ENCODE data around the gene ZFC3H1. TPM values are rescaled to one million over a fixed set of nuclear protein-coding genes. Genes with fewer than 3 reads are reported as not detected.
"Not testable (repeated sequence)": the region's sequence is repeated elsewhere in the genome, so short reads cannot be mapped to it uniquely, and the experiment has no call there.

Gene ZFC3H1
- polyA plus RNA-seq, 3 donors = 51.0 to 80.5 (median 73.7) TPM

DNA sequence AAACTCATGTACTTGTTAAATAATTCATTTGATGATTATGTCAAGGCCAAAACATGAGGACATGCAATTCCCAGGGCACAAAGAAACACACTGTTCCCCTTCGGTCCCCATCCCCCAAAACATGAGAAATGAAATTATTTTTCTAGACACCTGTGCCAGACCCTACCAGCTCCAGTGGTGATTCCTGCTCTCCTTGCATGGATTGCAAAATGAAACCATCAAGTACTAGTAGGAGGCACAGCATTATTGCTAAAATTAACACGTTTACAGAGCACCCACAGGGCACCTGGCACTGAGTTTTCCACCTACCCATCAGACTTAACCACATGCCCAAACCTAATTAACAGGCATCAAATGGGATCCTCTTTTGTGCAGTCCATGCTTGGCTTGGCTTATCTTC lies 76.6 kb downstream of the ZFC3H1 start:
- DNase-seq = no peak

DNA sequence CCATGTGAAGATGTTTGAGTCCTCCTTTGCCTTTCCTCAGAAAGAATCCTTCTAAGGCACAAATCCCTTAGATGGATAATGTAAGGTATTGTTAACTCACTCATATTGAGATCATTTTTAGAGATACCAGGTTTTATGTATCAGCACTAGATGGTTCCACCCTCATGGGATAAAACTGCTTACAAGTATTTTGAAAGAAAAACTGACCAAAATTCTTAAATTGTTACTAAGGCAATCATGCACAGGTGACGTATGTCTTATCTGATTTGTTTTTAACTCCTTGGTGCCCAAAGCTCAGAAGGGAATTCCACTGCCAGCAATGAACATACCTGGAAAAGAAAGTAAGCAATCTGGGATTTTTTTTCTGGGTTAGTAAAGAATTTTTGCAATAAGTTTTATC lies 78.4 kb downstream of the ZFC3H1 start:
- DNase-seq = no peak

DNA sequence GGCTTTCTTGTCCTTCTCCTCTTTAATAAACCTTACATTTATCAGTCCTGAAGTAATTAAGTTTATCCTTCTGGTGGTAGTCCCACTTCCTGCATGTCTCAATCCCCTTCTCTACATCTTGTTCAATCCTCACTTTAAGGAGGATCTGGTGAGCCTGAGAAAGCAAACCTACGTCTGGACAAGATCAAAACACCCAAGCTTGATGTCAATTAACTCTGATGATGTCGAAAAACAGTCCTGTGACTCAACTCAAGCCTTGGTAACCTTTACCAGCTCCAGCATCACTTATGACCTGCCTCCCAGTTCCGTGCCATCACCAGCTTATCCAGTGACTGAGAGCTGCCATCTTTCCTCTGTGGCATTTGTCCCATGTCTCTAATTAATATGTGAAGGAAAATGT lies 79.3 kb downstream of the ZFC3H1 start:
- no peak for DNase-seq

DNA sequence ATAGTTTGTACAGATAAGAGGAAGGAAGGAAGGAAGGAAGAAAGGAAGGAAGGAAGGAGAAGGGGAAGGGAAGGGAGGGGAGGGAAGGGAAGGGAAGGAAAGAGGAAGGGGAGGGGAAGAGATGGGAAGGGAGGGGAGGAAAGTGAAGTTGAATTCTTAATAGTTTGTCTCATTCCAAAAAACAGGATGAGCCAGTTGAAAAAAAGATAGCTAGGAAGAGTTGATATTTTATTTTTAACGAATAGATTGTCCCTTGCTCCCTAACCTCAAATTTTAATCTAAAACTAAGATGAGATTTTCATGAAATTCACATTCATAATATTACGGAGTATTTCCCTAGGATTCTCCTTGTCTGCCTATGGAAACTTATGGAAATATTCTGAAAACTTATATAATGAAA lies 80.7 kb downstream of the ZFC3H1 start:
- DNase-seq = no peak

DNA sequence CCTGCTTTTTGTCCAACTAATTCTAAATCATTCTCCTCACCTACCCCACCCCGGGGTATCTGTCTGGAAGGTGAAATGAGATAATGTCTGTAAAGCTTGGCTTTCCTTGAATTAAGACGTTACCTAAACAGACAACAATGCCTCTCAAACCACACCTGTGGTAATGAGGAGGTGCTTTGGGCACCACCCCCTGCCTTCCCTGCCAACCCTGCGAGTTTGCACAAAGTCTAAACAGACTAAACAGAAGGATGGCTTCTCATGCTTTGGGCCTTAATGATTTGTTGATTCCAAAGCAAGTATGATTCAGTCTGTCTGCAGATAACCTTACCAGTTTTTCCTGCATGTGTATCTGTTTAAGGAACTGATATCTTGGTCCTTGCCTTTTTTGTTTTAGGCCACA lies 82.4 kb downstream of the ZFC3H1 start:
- DNase-seq = no peak

DNA sequence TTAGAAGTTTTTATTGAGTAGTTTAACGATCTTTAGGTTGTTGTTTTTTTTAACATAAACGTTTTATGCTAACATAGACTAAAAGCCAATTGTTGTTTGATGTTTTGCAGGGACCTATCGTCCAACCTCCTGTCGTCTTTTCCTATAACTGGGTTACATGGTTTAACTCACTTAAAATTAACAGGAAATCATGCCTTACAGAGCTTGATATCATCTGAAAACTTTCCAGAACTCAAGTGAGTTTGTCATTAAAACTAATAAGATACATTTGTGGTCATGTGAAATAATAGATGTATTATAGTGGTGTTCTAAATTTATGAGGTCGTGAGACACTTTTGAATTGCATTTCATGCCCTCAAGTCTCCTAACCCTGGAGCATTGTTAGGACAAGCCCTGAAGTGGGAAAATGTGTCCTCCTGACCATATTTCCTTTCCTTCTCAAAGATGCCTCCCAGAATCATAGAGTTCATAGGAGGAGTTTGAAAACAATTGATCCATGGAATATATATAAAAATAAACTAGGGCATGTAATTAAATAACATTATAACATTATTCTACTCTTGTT lies 84.9 kb downstream of the ZFC3H1 start:
- no peak for DNase-seq

DNA sequence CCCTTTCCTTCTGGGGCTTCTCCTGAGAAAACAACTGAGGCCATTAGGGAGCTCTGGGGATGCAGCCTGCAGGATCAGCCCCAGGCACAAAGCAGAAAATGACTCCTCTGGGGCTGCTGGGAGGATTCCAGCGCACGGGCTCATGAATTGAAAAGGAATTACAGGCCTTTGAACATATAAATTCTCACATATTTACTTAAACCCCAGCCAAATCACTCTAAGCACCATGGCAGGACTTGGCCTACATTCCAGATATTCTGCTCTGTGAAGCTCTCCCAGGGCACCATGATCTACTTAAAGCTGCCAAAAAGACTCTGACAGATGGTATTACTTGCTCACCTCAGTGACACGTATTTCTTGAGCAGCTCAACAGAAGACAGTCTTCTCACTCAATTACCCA lies 87.2 kb downstream of the ZFC3H1 start:
- DNase-seq = no peak

DNA sequence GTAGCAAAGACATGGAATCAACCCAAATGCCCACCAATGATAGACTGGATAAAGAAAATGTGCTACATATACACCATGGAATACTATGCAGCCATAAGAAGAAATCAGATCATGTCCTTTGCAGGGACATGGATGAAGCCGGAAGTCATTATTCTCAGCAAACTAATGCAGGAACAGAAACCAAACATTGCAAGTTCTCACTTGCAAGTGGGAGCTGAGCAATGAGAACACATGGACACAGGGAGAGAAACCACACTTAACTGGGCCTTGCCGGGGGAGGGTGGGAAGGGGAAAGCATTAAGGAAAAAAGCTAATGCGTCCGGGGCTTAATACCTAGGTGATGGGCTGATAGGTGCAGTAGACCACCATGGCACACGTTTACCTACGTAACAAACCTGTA lies 93.8 kb downstream of the ZFC3H1 start:
- DNase-seq = not testable (repeated sequence)

DNA sequence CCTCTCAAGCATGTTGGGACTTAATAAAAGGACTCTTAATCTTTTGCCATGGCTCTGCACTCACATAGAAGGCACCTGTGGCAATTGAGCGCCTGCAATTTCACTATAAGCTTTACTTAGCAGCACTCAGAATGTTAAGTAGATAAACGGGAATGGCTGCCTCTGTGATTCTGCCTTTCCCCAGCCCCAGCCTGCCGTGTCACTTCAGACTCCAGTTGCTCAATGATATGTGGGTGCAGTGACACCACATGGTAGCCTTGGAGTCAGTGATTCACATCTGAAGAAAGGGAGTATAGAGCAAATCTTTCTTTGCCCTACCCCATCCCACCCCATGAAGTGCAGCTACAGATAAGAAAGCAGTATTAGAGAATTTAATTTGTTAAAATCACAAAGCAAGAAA lies 96.1 kb downstream of the ZFC3H1 start:
- no peak for DNase-seq

DNA sequence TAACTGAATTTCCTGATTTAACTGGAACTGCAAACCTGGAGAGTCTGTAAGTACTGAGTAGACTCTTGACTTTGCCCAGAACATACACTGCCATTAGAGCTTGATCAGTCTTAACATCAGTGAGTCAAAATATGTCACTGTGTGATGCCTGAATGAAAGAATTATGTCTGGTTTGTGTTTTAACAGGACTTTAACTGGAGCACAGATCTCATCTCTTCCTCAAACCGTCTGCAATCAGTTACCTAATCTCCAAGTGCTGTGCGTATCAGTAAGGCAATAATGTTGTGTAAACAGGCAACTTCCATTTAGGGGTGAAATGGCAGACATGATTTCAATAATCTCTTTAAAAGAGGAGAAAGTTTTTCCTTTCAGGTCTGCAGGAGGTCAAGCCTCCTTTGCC lies 97.0 kb downstream of the ZFC3H1 start:
- DNase-seq = no peak

DNA sequence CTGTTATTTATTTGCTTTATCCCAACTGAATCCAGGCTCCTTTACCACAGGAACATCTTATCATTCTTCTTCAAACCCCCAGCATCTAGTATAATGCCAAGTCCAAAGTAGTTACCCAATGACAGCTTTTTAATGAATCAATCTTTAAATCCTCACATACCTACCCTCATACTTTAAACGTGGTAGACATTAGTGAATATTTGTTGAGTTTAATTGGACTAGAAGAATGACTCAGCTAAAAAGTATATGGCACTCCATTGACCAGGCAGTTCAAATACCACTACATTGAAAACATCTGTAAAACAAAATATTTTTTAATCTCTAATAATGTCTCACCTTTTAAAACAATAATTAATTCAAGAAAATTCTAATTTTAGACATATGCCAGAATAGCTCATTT lies 98.1 kb downstream of the ZFC3H1 start:
- DNase-seq = no peak

DNA sequence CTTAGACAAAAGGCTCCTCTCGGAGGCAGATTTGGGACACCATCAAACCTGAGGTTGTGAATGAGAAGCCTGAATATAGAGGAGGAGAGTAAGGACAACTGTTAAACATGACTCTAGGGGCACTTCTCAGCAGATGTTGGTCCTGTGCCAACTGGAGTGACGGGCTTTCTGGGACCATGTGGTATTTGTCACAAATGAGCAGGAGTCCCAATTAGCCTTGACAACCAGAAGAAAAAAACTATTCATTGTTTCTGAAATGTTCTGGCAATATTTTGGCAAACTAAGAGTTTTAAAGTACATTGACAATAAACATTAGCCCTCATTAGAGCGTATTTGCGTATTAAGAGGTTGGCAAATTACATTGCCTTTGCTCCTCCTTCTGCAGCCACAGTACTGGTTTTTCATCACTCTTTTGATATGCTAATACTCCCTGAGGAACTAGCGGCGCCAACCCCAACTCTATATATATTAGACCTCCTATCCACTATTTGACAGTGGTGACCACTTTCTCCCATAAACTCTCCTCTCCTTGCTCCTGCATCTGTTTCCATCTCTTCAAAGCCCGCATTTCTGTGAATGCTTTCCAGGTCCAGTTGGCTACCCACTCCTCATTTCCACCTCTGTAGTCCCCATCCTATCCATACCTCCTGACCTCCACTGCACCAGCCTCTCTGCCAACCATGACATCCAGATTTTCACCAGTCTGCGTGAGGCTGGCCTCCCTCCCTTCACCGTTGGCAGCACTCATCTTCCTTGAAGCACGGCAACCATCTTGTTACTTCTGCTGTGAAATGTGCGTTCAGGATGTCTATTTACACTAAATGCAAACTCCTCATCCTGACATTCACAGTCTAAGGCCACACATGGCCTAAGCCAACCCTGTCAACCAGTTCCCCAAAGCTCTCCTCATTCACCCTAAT lies 100.7 kb downstream of the ZFC3H1 start:
- no peak for DNase-seq

Other genes starting within 250 kb of the ZFC3H1 start
- 10 to 100 TPM; 17.2 to 23.0 (median 18.0) TPM for gene LGR5, start 224.1 kb downstream of the ZFC3H1 start, polyA plus RNA-seq (ENCODE audit: insufficient read length in 3 of 3)
- 10 to 100 TPM; 13.0 to 16.4 (median 15.7) TPM for gene THAP2, start 453 bp upstream of the ZFC3H1 start, polyA plus RNA-seq (ENCODE audit: insufficient read length in 3 of 3)
- gene TMEM19, start 22.2 kb upstream of the ZFC3H1 start, polyA plus RNA-seq (ENCODE audit: insufficient read length in 3 of 3) = 10 to 100 TPM; 33.4 to 40.0 (median 35.0) TPM
- 10 to 100 TPM; 51.5 to 62.2 (median 61.5) TPM for gene RAB21, start 91.0 kb upstream of the ZFC3H1 start, polyA plus RNA-seq (ENCODE audit: insufficient read length in 3 of 3)
- 10 to 100 TPM; 43.1 to 54.1 (median 53.1) TPM for gene TBC1D15, start 175.9 kb upstream of the ZFC3H1 start, polyA plus RNA-seq (ENCODE audit: insufficient read length in 3 of 3)

Measured in renal pelvis (tissue), 4 donors.